SK-N-SH (cell line): ENCODE results near the gene P2RX3. TPM values are rescaled to one million over a fixed set of nuclear protein-coding genes. Genes with fewer than 3 reads are reported as not detected.

Experiments
- CTCF ChIA-PET: fragments of 300-600, 350-600 bp; formaldehyde crosslinking; extraction: SDS; loops from one replicate; lab custom pipeline; 2021; lab: Yijun Ruan, JAX
- POLR2A ChIA-PET: fragments of 350-600 bp; sonication (Branson Sonifier 250); formaldehyde crosslinking; extraction: SDS; loops from one replicate; lab custom pipeline; 2020; ENCODE audit warnings: antibody characterized with exemption, inconsistent platforms; lab: Yijun Ruan, JAX
- DNase-seq: peaks from one replicate; pipeline ENCODE4 v3.0.0; 2012
- H2AFZ ChIP-seq: fragments of 200-600 bp; sonication (generic); 2 replicates; pipeline ENCODE4 v1.8.1; 2016; ENCODE audit warnings: antibody characterized with exemption, mild to moderate bottlenecking, low read depth
- H3F3A ChIP-seq: fragments of 200-600 bp; sonication (generic); replicated peaks from 2 replicates; pipeline ENCODE3; 2016; ENCODE audit warnings: antibody characterized with exemption, mild to moderate bottlenecking; ENCODE audit not compliant: insufficient read depth
- H3K27ac ChIP-seq, 2 experiments: fragments of 200-500 bp in 1 of 2; fragments of 200-600 bp in 1 of 2; sonication (Bioruptor generic) in 1 of 2; sonication (generic), shearing (Covaris generic) in 1 of 2; 2 replicates each; pipeline versions ENCODE4 v1.5.1 to v1.6.1; 2014 to 2016; ENCODE audit warnings: low read depth in 2 of 2, inconsistent platforms in 1 of 2, low read length in 1 of 2, mild to moderate bottlenecking in 1 of 2, mixed read lengths in 1 of 2
- H3K27me3 ChIP-seq: fragments of 200-600 bp; sonication (generic), shearing (Covaris generic); 2 replicates; pipeline ENCODE4 v1.6.1; 2016; ENCODE audit warnings: mixed run types; ENCODE audit not compliant: insufficient read depth
- H3K36me3 ChIP-seq, 2 experiments: fragments of 200-500 bp in 1 of 2; fragments of 200-600 bp in 1 of 2; sonication (Bioruptor generic) in 1 of 2; sonication (generic) in 1 of 2; replicated peaks in 1 of 2; 2 replicates each; pipeline versions ENCODE3 to v1.5.1; 2014 to 2016; ENCODE audit warnings: low read length in 1 of 2, mild to moderate bottlenecking in 1 of 2; ENCODE audit not compliant: insufficient read depth in 2 of 2, control insufficient read depth in 1 of 2
- H3K4me1 ChIP-seq, 2 experiments: fragments of 200-500 bp in 1 of 2; fragments of 200-600 bp in 1 of 2; sonication (Bioruptor generic) in 1 of 2; sonication (generic), shearing (Covaris generic) in 1 of 2; 2 replicates each; pipeline versions ENCODE4 v1.5.1 to v1.6.1; 2014 to 2016; ENCODE audit warnings: low read depth in 1 of 2, low read length in 1 of 2, mixed run types in 1 of 2; ENCODE audit not compliant: insufficient read depth in 2 of 2, control insufficient read depth in 1 of 2
- H3K4me2 ChIP-seq: fragments of 200-600 bp; sonication (generic), shearing (Covaris generic); 2 replicates; pipeline ENCODE4 v1.6.1; 2017; ENCODE audit warnings: mixed run types
- H3K4me3 ChIP-seq, 2 experiments: fragments of 200-500 bp in 1 of 2; fragments of 200-600 bp in 1 of 2; sonication (Bioruptor generic) in 1 of 2; sonication (generic), shearing (Covaris generic) in 1 of 2; 2 replicates each; pipeline versions ENCODE4 v1.5.1 to v1.8.1; 2014 to 2016; ENCODE audit warnings: low read depth in 2 of 2, inconsistent platforms in 1 of 2, low read length in 1 of 2, mild to moderate bottlenecking in 1 of 2, mixed read lengths in 1 of 2, moderate library complexity in 1 of 2
- H3K79me2 ChIP-seq: fragments of 200-600 bp; sonication (generic); 2 replicates; pipeline ENCODE4 v1.8.1; 2017; ENCODE audit warnings: mild to moderate bottlenecking; ENCODE audit not compliant: insufficient read depth
- H3K9ac ChIP-seq: fragments of 200-600 bp; sonication (generic); 2 replicates; pipeline ENCODE4 v1.6.1; 2017; ENCODE audit warnings: mixed run types
- H3K9me2 ChIP-seq: fragments of 200-600 bp; sonication (generic); 2 replicates; pipeline ENCODE4 v1.6.1; 2017; ENCODE audit warnings: mixed run types
- H3K9me3 ChIP-seq: fragments of 200-600 bp; sonication (generic); 2 replicates; pipeline ENCODE4 v1.6.1; 2017; ENCODE audit warnings: mixed run types, mild to moderate bottlenecking, moderate library complexity
- H4K20me1 ChIP-seq: fragments of 200-600 bp; sonication (generic); 2 replicates; pipeline ENCODE4 v1.6.1; 2017; ENCODE audit warnings: mild to moderate bottlenecking, mixed run types; ENCODE audit not compliant: insufficient read depth
- EP300 ChIP-seq, 2 experiments: IDR thresholded peaks; 2 replicates each; pipeline versions ENCODE4 v1.4.0 to v1.6.1; 2012; ENCODE audit warnings: borderline replicate concordance in 1 of 2, low read depth in 1 of 2, low read length in 1 of 2
- FOXJ3 ChIP-seq: sonication (generic); formaldehyde crosslinking; IDR thresholded peaks from 2 replicates; pipeline ENCODE4 v1.5.1; 2020; ENCODE audit warnings: mild to moderate bottlenecking, missing genetic modification reagents
- FOXM1 ChIP-seq: IDR thresholded peaks from 2 replicates; pipeline ENCODE4 v1.4.0; 2012; ENCODE audit warnings: low read depth, mild to moderate bottlenecking
- GABPA ChIP-seq: IDR thresholded peaks from 2 replicates; pipeline ENCODE4 v1.4.0; 2012; ENCODE audit warnings: low read depth, mild to moderate bottlenecking
- JUND ChIP-seq: IDR thresholded peaks from 2 replicates; pipeline ENCODE4 v1.4.0; 2012
- MEF2A ChIP-seq: IDR thresholded peaks from 2 replicates; pipeline ENCODE4 v1.4.0; 2012; ENCODE audit warnings: low read depth, borderline replicate concordance
- NFIC ChIP-seq: IDR thresholded peaks from 2 replicates; pipeline ENCODE4 v1.4.0; 2012; ENCODE audit warnings: borderline replicate concordance
- NRF1 ChIP-seq: IDR thresholded peaks from 2 replicates; pipeline ENCODE4 v1.6.1; 2012; ENCODE audit warnings: low read depth, mild to moderate bottlenecking, low read length
- POLR2AphosphoS5 ChIP-seq: IDR thresholded peaks from 2 replicates; pipeline ENCODE4 v1.6.1; 2012; ENCODE audit warnings: low read depth, low read length
- RAD21 ChIP-seq: IDR thresholded peaks from 2 replicates; pipeline ENCODE4 v1.6.1; 2012; ENCODE audit warnings: mild to moderate bottlenecking, low read length
- RFX5 ChIP-seq: IDR thresholded peaks from 2 replicates; pipeline ENCODE4 v1.6.1; 2012; ENCODE audit warnings: mild to moderate bottlenecking, improper control_type of control experiment, low read length
- TAF1 ChIP-seq: IDR thresholded peaks from 2 replicates; pipeline ENCODE4 v1.6.1; 2012; ENCODE audit warnings: low read depth, mild to moderate bottlenecking, low read length, moderate library complexity, borderline replicate concordance
- polyA plus RNA-seq, 3 experiments: library from polyadenylated mRNA; depleted of rRNA; stranded (reverse); fragments of >200 nt; gene quantifications; 2 replicates each; pipeline ENCODE4 v1.2.3, GENCODE V29; 2012
- TF ChIP-seq, protein P1 (sequence below): fragments of 150-350 bp; IDR thresholded peaks from 2 replicates; pipeline ENCODE4 v1.6.1; 2017; ENCODE audit warnings: antibody characterized with exemption, low read length, low read depth, borderline replicate concordance
- TF ChIP-seq, protein P2 (sequence below): IDR thresholded peaks from 2 replicates; pipeline ENCODE4 v1.4.0; 2012; ENCODE audit warnings: low read depth, borderline replicate concordance
- TF ChIP-seq, protein P3 (sequence below): fragments of 150-350 bp; IDR thresholded peaks from 2 replicates; pipeline ENCODE4 v1.6.1; 2016; ENCODE audit warnings: mild to moderate bottlenecking, low read depth, low read length
- TF ChIP-seq, protein P4 (sequence below): IDR thresholded peaks from 2 replicates; pipeline ENCODE4 v1.6.1; 2012; ENCODE audit warnings: mild to moderate bottlenecking, low read depth, low read length, moderate library complexity
- TF ChIP-seq, protein P5 (sequence below): IDR thresholded peaks from 2 replicates; pipeline ENCODE4 v1.4.0; 2012; ENCODE audit warnings: low read depth, borderline replicate concordance
- TF ChIP-seq, protein P6 (sequence below): fragments of 200-600 bp; sonication (generic); IDR thresholded peaks from 2 replicates; pipeline ENCODE4 v1.6.1; 2017; ENCODE audit warnings: antibody characterized with exemption, mild to moderate bottlenecking, moderate library complexity

Gene P2RX3
- polyA plus RNA-seq, 1 of the 3 experiments (the other 2 are of a cell fraction) = not detected

DNA sequence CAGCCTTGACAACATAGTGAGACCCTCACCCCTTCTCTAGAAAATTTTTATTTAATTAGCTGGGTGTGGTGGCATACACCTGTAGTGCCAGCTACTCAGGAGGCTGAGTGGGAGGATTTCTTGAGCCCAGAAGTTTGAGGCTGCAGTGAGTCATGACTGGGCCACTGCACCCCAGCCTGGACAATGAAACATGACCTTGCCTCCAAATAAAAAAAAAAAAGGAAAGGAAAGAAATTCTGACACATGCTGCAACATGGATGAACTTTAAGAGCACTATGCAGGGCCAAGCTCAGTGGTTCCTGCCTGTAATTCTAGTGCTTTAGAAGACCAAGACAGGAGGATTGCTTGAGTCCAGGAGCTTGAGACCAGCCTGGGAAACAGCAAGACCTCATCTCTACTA, 80.0 kb downstream of the P2RX3 start:
- no peak for TF ChIP-seq GABPA
- no peak for TF ChIP-seq RAD21
- TF ChIP-seq, protein P1, sequence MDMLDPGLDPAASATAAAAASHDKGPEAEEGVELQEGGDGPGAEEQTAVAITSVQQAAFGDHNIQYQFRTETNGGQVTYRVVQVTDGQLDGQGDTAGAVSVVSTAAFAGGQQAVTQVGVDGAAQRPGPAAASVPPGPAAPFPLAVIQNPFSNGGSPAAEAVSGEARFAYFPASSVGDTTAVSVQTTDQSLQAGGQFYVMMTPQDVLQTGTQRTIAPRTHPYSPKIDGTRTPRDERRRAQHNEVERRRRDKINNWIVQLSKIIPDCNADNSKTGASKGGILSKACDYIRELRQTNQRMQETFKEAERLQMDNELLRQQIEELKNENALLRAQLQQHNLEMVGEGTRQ = no peak
- TF ChIP-seq, protein P2, sequence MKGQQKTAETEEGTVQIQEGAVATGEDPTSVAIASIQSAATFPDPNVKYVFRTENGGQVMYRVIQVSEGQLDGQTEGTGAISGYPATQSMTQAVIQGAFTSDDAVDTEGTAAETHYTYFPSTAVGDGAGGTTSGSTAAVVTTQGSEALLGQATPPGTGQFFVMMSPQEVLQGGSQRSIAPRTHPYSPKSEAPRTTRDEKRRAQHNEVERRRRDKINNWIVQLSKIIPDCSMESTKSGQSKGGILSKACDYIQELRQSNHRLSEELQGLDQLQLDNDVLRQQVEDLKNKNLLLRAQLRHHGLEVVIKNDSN = no peak
- TF ChIP-seq RFX5 = no peak
- TF ChIP-seq EP300 (IDR thresholded peaks at IDR 0.05; ENCODE audit: borderline replicate concordance in 1 of 2, low read depth in 1 of 2, low read length in 1 of 2) = no peak
- no peak for TF ChIP-seq NFIC
- TF ChIP-seq, protein P3, sequence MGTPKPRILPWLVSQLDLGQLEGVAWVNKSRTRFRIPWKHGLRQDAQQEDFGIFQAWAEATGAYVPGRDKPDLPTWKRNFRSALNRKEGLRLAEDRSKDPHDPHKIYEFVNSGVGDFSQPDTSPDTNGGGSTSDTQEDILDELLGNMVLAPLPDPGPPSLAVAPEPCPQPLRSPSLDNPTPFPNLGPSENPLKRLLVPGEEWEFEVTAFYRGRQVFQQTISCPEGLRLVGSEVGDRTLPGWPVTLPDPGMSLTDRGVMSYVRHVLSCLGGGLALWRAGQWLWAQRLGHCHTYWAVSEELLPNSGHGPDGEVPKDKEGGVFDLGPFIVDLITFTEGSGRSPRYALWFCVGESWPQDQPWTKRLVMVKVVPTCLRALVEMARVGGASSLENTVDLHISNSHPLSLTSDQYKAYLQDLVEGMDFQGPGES = no peak
- no peak for TF ChIP-seq FOXJ3 (CRISPR knock-in tag)
- no peak for TF ChIP-seq MEF2A
- TF ChIP-seq, protein P4, sequence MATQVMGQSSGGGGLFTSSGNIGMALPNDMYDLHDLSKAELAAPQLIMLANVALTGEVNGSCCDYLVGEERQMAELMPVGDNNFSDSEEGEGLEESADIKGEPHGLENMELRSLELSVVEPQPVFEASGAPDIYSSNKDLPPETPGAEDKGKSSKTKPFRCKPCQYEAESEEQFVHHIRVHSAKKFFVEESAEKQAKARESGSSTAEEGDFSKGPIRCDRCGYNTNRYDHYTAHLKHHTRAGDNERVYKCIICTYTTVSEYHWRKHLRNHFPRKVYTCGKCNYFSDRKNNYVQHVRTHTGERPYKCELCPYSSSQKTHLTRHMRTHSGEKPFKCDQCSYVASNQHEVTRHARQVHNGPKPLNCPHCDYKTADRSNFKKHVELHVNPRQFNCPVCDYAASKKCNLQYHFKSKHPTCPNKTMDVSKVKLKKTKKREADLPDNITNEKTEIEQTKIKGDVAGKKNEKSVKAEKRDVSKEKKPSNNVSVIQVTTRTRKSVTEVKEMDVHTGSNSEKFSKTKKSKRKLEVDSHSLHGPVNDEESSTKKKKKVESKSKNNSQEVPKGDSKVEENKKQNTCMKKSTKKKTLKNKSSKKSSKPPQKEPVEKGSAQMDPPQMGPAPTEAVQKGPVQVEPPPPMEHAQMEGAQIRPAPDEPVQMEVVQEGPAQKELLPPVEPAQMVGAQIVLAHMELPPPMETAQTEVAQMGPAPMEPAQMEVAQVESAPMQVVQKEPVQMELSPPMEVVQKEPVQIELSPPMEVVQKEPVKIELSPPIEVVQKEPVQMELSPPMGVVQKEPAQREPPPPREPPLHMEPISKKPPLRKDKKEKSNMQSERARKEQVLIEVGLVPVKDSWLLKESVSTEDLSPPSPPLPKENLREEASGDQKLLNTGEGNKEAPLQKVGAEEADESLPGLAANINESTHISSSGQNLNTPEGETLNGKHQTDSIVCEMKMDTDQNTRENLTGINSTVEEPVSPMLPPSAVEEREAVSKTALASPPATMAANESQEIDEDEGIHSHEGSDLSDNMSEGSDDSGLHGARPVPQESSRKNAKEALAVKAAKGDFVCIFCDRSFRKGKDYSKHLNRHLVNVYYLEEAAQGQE = no peak
- TF ChIP-seq POLR2AphosphoS5 = no peak
- TF ChIP-seq, protein P5, sequence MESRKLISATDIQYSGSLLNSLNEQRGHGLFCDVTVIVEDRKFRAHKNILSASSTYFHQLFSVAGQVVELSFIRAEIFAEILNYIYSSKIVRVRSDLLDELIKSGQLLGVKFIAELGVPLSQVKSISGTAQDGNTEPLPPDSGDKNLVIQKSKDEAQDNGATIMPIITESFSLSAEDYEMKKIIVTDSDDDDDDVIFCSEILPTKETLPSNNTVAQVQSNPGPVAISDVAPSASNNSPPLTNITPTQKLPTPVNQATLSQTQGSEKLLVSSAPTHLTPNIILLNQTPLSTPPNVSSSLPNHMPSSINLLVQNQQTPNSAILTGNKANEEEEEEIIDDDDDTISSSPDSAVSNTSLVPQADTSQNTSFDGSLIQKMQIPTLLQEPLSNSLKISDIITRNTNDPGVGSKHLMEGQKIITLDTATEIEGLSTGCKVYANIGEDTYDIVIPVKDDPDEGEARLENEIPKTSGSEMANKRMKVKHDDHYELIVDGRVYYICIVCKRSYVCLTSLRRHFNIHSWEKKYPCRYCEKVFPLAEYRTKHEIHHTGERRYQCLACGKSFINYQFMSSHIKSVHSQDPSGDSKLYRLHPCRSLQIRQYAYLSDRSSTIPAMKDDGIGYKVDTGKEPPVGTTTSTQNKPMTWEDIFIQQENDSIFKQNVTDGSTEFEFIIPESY = no peak
- no peak for TF ChIP-seq JUND
- no peak for TF ChIP-seq TAF1
- no peak for TF ChIP-seq NRF1
- no peak for TF ChIP-seq FOXM1
- TF ChIP-seq, protein P6, sequence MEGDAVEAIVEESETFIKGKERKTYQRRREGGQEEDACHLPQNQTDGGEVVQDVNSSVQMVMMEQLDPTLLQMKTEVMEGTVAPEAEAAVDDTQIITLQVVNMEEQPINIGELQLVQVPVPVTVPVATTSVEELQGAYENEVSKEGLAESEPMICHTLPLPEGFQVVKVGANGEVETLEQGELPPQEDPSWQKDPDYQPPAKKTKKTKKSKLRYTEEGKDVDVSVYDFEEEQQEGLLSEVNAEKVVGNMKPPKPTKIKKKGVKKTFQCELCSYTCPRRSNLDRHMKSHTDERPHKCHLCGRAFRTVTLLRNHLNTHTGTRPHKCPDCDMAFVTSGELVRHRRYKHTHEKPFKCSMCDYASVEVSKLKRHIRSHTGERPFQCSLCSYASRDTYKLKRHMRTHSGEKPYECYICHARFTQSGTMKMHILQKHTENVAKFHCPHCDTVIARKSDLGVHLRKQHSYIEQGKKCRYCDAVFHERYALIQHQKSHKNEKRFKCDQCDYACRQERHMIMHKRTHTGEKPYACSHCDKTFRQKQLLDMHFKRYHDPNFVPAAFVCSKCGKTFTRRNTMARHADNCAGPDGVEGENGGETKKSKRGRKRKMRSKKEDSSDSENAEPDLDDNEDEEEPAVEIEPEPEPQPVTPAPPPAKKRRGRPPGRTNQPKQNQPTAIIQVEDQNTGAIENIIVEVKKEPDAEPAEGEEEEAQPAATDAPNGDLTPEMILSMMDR = no peak
- POLR2A ChIA-PET = no interaction called here
- no peaks in the 10 kb centered on the region for H3K9me2 ChIP-seq
- H3F3A ChIP-seq = no peaks in the 10 kb centered on the region
- H3K27me3 ChIP-seq = no peaks in the 10 kb centered on the region
- CTCF ChIA-PET = interaction anchor here (0.7 to 2.0 kb wide), 3 partner anchors 15 to 40 kb away, joined by 3 to 9 read pairs (median 3); no protein-coding TSS in a partner anchor
- no peak for DNase-seq
- no peaks in the 10 kb centered on the region for H3K9me3 ChIP-seq
- H3K4me1 ChIP-seq = peaks cover 0 to 5% of the 10 kb centered on the region in 2 experiments; a peak in 1 of 4 replicates
- no peak overlapping the region for H2AFZ ChIP-seq
- no peak overlapping the region for H3K9ac ChIP-seq
- H3K4me2 ChIP-seq = no peak overlapping the region
- no peaks in the 10 kb centered on the region for H3K36me3 ChIP-seq
- no peaks in the 10 kb centered on the region for H4K20me1 ChIP-seq
- no peak overlapping the region for H3K27ac ChIP-seq
- no peaks in the 10 kb centered on the region for H3K79me2 ChIP-seq
- no peak overlapping the region for H3K4me3 ChIP-seq
